Mesendoderm (in vitro differentiated cells): ENCODE results near the gene FHIP1A.
"Not testable (repeated sequence)": the region's sequence is repeated elsewhere in the genome, so short reads cannot be mapped to it uniquely, and the experiment has no call there.

Experiments used
- DNase-seq: peaks from one replicate; pipeline ENCODE4 v3.0.0; 2013
- H2AK5ac ChIP-seq: 2 replicates; pipeline ENCODE4 v1.6.1; 2013; ENCODE audit warnings: low read length, inconsistent platforms
- H2BK120ac ChIP-seq: 2 replicates; pipeline ENCODE4 v1.6.1; 2013; ENCODE audit warnings: low read depth, mild to moderate bottlenecking, low read length, moderate library complexity, mixed read lengths
- H2BK15ac ChIP-seq: replicated peaks from 2 replicates; pipeline ENCODE4 v1.6.1; 2013; ENCODE audit warnings: low read depth, mild to moderate bottlenecking, moderate library complexity
- H2BK5ac ChIP-seq: 2 replicates; pipeline ENCODE4 v1.6.1; 2013; ENCODE audit warnings: low read length, inconsistent platforms
- H3K18ac ChIP-seq: 2 replicates; pipeline ENCODE4 v1.6.1; 2013; ENCODE audit warnings: mild to moderate bottlenecking, low read length, mixed read lengths
- H3K23ac ChIP-seq: one replicate; pipeline ENCODE4 v1.6.1; 2013; ENCODE audit warnings: low read length
- H3K27ac ChIP-seq: 2 replicates; pipeline ENCODE4 v1.5.1; 2013; ENCODE audit warnings: low read depth, mild to moderate bottlenecking, inconsistent platforms, low read length, moderate library complexity
- H3K27me3 ChIP-seq: 2 replicates; pipeline ENCODE4 v1.6.1; 2013; ENCODE audit warnings: low read length, control low read depth, mild to moderate bottlenecking, inconsistent platforms; ENCODE audit not compliant: insufficient read depth, poor library complexity
- H3K36me3 ChIP-seq: 2 replicates; pipeline ENCODE4 v1.6.1; 2013; ENCODE audit warnings: low read length, inconsistent platforms; ENCODE audit not compliant: control insufficient read depth, insufficient read depth
- H3K4ac ChIP-seq: one replicate; pipeline ENCODE4 v1.6.1; 2013; ENCODE audit warnings: low read depth, mild to moderate bottlenecking, low read length, moderate library complexity
- H3K4me1 ChIP-seq: 2 replicates; pipeline ENCODE4 v1.6.1; 2013; ENCODE audit warnings: low read depth, low read length, inconsistent platforms; ENCODE audit not compliant: control insufficient read depth
- H3K4me2 ChIP-seq: 2 replicates; pipeline ENCODE4 v1.6.1; 2013; ENCODE audit warnings: low read length
- H3K4me3 ChIP-seq: 2 replicates; pipeline ENCODE4 v1.5.1; 2013; ENCODE audit warnings: mild to moderate bottlenecking, low read length
- H3K56ac ChIP-seq: one replicate; pipeline ENCODE4 v1.6.1; 2013; ENCODE audit warnings: low read length
- H3K79me1 ChIP-seq: 2 replicates; pipeline ENCODE4 v1.6.1; 2013; ENCODE audit warnings: low read length, inconsistent platforms
- H3K79me2 ChIP-seq: 2 replicates; pipeline ENCODE4 v1.6.1; 2013; ENCODE audit warnings: mild to moderate bottlenecking, low read length; ENCODE audit not compliant: control insufficient read depth, insufficient read depth
- H3K9ac ChIP-seq: 2 replicates; pipeline ENCODE4 v1.6.1; 2013; ENCODE audit warnings: low read length, inconsistent platforms
- H4K5ac ChIP-seq: one replicate; pipeline ENCODE4 v1.6.1; 2013; ENCODE audit warnings: low read length
- H4K8ac ChIP-seq: one replicate; pipeline ENCODE4 v1.6.1; 2013; ENCODE audit warnings: low read depth, mild to moderate bottlenecking, control low read depth, low read length, moderate library complexity
- WGBS: extraction: QIAGEN DNeasy Blood & Tissue Kit; methylation state at CpG from one replicate; pipeline ENCODE4 v1.1.7; 2013; ENCODE audit warnings: low lambda C conversion rate, missing lambda C conversion rate; ENCODE audit not compliant: insufficient coverage; ENCODE audit errors: extremely low coverage; 5-methylcytosine and 5-hydroxymethylcytosine counted together

The FHIP1A gene

DNA sequence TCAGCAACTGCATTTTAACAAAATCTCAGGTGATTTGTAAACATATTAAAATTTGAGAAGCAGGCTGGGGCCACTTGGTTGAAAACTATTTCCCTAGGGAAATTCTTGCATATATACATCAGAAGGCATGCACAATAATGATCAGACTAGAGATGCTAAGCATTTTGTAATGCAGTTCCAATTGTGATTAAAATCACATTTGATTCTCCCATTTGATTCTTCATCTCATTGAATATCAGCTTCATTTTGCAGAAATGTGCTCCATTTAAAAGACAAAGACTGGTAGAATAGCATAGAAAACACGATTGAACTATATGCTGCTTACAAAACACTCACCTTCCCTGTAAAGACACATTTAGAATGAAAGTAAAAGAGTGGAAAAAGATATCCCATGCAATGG, 32.4 kb upstream of the FHIP1A start:
- Histone ChIP-seq H2BK15ac (no peak overlapping the region), H3K56ac (no peak overlapping the region), H3K79me2 (no peaks in the 10 kb centered on the region), H3K18ac (no peak overlapping the region), H2BK5ac (no peak overlapping the region), H3K27ac (no peak overlapping the region), H3K4me2 (no peak overlapping the region), H4K8ac (no peak overlapping the region), H2AK5ac (no peak overlapping the region), H3K27me3 (no peaks in the 10 kb centered on the region), H3K4ac (no peak overlapping the region), H3K4me1 (no peaks in the 10 kb centered on the region), H2BK120ac (no peak overlapping the region), H4K5ac (no peak overlapping the region), H3K23ac (no peak overlapping the region), H3K79me1 (no peaks in the 10 kb centered on the region), H3K4me3 (no peak overlapping the region), H3K9ac (no peak overlapping the region), H3K36me3 (no peaks in the 10 kb centered on the region)
- DNase-seq = no peak
- WGBS = no CpG with 5 or more reads among the region's 1 CpG

DNA sequence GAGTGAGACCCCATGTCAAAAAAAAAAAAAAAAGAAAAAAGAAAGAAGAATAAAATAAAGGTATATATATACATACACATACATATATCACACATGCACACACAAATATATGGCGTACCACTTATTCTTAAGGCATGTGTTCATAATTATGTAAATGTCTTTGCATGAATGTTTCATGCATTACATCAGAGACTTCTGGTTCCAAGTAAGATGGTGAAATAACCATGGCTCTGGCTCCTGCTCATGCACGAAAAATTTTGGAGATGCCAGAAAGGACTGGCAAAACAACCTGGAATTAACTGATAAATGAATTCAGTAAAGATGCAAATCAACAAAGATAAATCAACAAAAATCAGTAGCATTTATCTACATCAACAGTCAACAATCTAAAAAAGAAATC, 19.7 kb upstream of the FHIP1A start:
- Histone ChIP-seq H3K9ac (no peak overlapping the region), H3K4me3 (no peak overlapping the region), H3K27ac (no peak overlapping the region), H3K27me3 (no peaks in the 10 kb centered on the region), H3K56ac (no peak overlapping the region), H3K4ac (no peak overlapping the region), H2BK120ac (no peak overlapping the region), H4K8ac (no peak overlapping the region), H3K23ac (no peak overlapping the region), H3K18ac (no peak overlapping the region), H3K36me3 (no peaks in the 10 kb centered on the region), H3K79me2 (no peaks in the 10 kb centered on the region), H2AK5ac (no peak overlapping the region), H2BK15ac (no peak overlapping the region), H3K79me1 (no peaks in the 10 kb centered on the region), H4K5ac (no peak overlapping the region), H3K4me1 (no peaks in the 10 kb centered on the region), H3K4me2 (no peak overlapping the region), H2BK5ac (no peak overlapping the region)
- no peak for DNase-seq
- WGBS = no CpG with 5 or more reads among the region's 2 CpGs

DNA sequence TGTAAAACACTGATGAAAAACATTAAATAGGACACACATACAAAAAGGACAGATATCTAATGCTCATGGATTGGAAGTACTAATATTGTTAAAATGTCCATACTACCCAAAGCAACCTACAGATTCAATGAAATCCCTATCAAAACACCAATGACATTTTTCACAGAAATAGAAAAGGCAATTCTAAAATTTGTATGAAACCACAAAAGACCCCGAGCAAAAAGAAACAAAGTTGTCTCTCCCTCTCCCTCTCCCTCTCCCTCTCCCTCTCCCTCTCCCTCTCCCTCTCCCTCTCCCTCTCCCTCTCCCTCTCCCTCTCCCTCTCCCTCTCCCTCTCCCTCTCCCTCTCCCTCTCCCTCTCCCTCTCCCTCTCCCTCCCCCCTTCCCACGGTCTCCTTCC, 19.2 kb upstream of the FHIP1A start:
- not testable (repeated sequence) for H3K18ac ChIP-seq, H3K4me2 ChIP-seq, H3K4me1 ChIP-seq, H4K8ac ChIP-seq, H2BK5ac ChIP-seq, H3K79me1 ChIP-seq, DNase-seq, H3K56ac ChIP-seq, H3K23ac ChIP-seq, H3K36me3 ChIP-seq, H3K27ac ChIP-seq, H3K4me3 ChIP-seq, H3K9ac ChIP-seq, H3K79me2 ChIP-seq, H2AK5ac ChIP-seq, H3K27me3 ChIP-seq, H2BK120ac ChIP-seq, H3K4ac ChIP-seq, H2BK15ac ChIP-seq, H4K5ac ChIP-seq
- no CpG with 5 or more reads among the region's 2 CpGs for WGBS

DNA sequence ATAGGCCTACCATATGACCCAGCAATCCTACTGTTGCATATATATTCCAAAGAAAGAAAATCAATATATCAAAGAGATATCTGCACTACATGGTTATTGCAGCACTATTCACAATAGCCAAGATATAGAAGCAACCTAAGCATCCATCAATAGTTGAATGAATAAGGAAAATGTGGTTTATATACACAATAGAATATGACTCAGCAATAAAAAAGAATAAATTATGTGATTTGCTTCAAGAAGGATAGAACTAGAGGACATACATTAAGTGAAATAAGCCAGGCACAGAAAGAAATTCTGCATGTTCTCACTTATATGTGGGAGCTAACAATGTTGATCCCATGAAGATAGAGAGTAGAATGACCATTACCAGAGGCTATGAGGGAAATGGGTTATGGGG, 13.1 kb upstream of the FHIP1A start:
- H3K27me3 ChIP-seq = no peaks in the 10 kb centered on the region
- H4K8ac ChIP-seq = no peak overlapping the region
- H3K9ac ChIP-seq = no peak overlapping the region
- H4K5ac ChIP-seq = no peak overlapping the region
- H3K4me1 ChIP-seq = no peaks in the 10 kb centered on the region
- H3K79me2 ChIP-seq = no peaks in the 10 kb centered on the region
- no peak overlapping the region for H3K4me3 ChIP-seq
- H3K18ac ChIP-seq = no peak overlapping the region
- no peak overlapping the region for H3K56ac ChIP-seq
- DNase-seq = no peak
- H3K36me3 ChIP-seq = no peaks in the 10 kb centered on the region
- H2BK120ac ChIP-seq = no peak overlapping the region
- no peak overlapping the region for H3K4me2 ChIP-seq
- H2BK15ac ChIP-seq = no peak overlapping the region
- H3K23ac ChIP-seq = no peak overlapping the region
- H3K4ac ChIP-seq = no peak overlapping the region
- no peak overlapping the region for H2BK5ac ChIP-seq
- no peak overlapping the region for H2AK5ac ChIP-seq
- no peak overlapping the region for H3K27ac ChIP-seq
- no peaks in the 10 kb centered on the region for H3K79me1 ChIP-seq

DNA sequence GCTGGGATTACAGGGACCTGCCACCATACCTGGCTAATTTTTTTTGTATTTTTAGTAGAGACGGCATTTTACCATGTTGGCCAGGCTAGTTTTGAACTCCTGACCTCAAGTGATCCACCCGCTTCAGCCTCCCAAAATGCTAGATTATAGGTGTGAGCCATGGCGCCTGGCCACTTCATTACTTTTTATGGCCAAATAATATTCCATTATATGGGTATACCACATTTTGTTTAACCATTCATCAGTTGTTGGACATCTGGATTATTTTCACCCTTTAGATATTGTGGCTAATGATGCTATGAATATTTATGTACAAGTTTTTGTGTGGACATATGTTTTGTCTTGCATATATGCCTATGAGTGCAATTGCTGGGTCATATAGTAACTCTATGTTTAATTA, 8.6 kb upstream of the FHIP1A start:
- Histone ChIP-seq H2BK15ac (no peak overlapping the region), H4K5ac (no peak overlapping the region)
- WGBS = no CpG with 5 or more reads among the region's 3 CpGs

DNA sequence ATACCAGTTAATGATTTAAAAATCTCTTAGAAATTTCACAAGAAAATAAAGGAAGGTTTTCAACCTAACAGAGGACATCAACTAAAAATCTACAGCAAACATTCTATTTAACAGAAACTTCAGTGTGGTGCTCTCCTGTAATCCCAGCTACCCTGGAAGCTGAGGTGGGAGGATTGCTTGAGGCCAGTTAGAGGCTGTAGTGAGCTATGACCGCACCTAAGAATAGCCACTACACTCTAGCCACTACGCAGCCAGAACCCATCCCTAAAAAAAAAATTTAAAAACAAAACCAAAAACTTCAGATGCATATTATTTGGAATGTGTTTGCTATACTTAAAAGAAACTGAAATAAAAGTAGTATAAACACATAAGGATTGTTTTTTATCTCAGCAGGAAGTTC, 7.2 kb upstream of the FHIP1A start:
- H3K18ac ChIP-seq = no peak overlapping the region
- no peak overlapping the region for H3K4me3 ChIP-seq
- no peaks in the 10 kb centered on the region for H3K36me3 ChIP-seq
- no CpG with 5 or more reads among the region's 2 CpGs for WGBS
- H4K5ac ChIP-seq = no peak overlapping the region
- no peaks in the 10 kb centered on the region for H3K79me1 ChIP-seq
- no peaks in the 10 kb centered on the region for H3K4me1 ChIP-seq
- no peaks in the 10 kb centered on the region for H3K27me3 ChIP-seq
- H3K9ac ChIP-seq = no peak overlapping the region
- H3K79me2 ChIP-seq = no peaks in the 10 kb centered on the region
- no peak overlapping the region for H3K27ac ChIP-seq
- no peak overlapping the region for H2AK5ac ChIP-seq
- no peak overlapping the region for H3K23ac ChIP-seq
- no peak overlapping the region for H2BK15ac ChIP-seq
- H3K56ac ChIP-seq = no peak overlapping the region
- H3K4ac ChIP-seq = no peak overlapping the region
- no peak overlapping the region for H4K8ac ChIP-seq
- H2BK5ac ChIP-seq = no peak overlapping the region
- no peak overlapping the region for H2BK120ac ChIP-seq
- H3K4me2 ChIP-seq = no peak overlapping the region
- no peak for DNase-seq

More for the DNA sequence above, 8.6 kb upstream of the FHIP1A start:
- H3K27me3 ChIP-seq = no peaks in the 10 kb centered on the region
- no peak overlapping the region for H2AK5ac ChIP-seq
- no peak overlapping the region for H3K4ac ChIP-seq
- no peaks in the 10 kb centered on the region for H3K79me2 ChIP-seq
- H3K79me1 ChIP-seq = no peaks in the 10 kb centered on the region
- no peak overlapping the region for H3K23ac ChIP-seq
- no peak overlapping the region for H3K4me2 ChIP-seq
- no peak overlapping the region for H2BK5ac ChIP-seq
- H3K4me1 ChIP-seq = no peaks in the 10 kb centered on the region
- H4K8ac ChIP-seq = no peak overlapping the region
- H3K4me3 ChIP-seq = no peak overlapping the region
- H3K36me3 ChIP-seq = no peaks in the 10 kb centered on the region
- H3K27ac ChIP-seq = no peak overlapping the region
- no peak overlapping the region for H2BK120ac ChIP-seq
- H3K56ac ChIP-seq = no peak overlapping the region
- DNase-seq = no peak
- H3K9ac ChIP-seq = no peak overlapping the region
- no peak overlapping the region for H3K18ac ChIP-seq
